Nephron (organoid): ENCODE measurements around the gene CRYBG2.
"Not testable (repeated sequence)": the region's sequence is repeated elsewhere in the genome, so short reads cannot be mapped to it uniquely, and the experiment has no call there.

ENCODE experiments used
- H3K27ac Mint-ChIP-seq, 3 experiments: 2 replicates each; pipeline ENCODE4 v1.8.0; 2020; ENCODE audit warnings: mixed read lengths in 3 of 3, mild to moderate bottlenecking in 2 of 3, moderate library complexity in 1 of 3
- H3K27me3 Mint-ChIP-seq: 2 replicates; pipeline ENCODE4 v1.8.0; 2021; ENCODE audit warnings: low read depth, mild to moderate bottlenecking, moderate library complexity, mixed read lengths
- H3K36me3 Mint-ChIP-seq: 2 replicates; pipeline ENCODE4 v1.8.0; 2020; ENCODE audit warnings: low read depth, mixed read lengths
- H3K4me1 Mint-ChIP-seq: 2 replicates; pipeline ENCODE4 v1.8.0; 2020; ENCODE audit warnings: mixed read lengths
- H3K4me3 Mint-ChIP-seq, 3 experiments: 2 replicates each; pipeline ENCODE4 v1.8.0; 2020; ENCODE audit warnings: mild to moderate bottlenecking in 3 of 3, mixed read lengths in 3 of 3, moderate library complexity in 2 of 3
- H3K9me3 Mint-ChIP-seq: 2 replicates; pipeline ENCODE4 v1.8.0; 2020; ENCODE audit warnings: mixed read lengths
- TF ChIP-seq, protein P1 (sequence below), 3 experiments: fragments of 200-600 bp; sonication (generic); IDR thresholded peaks; one replicate each; pipeline ENCODE4 v1.5.0; 2021; ENCODE audit warnings: antibody characterized with exemption in 3 of 3; ENCODE audit not compliant: unreplicated experiment in 3 of 3

Gene CRYBG2

DNA sequence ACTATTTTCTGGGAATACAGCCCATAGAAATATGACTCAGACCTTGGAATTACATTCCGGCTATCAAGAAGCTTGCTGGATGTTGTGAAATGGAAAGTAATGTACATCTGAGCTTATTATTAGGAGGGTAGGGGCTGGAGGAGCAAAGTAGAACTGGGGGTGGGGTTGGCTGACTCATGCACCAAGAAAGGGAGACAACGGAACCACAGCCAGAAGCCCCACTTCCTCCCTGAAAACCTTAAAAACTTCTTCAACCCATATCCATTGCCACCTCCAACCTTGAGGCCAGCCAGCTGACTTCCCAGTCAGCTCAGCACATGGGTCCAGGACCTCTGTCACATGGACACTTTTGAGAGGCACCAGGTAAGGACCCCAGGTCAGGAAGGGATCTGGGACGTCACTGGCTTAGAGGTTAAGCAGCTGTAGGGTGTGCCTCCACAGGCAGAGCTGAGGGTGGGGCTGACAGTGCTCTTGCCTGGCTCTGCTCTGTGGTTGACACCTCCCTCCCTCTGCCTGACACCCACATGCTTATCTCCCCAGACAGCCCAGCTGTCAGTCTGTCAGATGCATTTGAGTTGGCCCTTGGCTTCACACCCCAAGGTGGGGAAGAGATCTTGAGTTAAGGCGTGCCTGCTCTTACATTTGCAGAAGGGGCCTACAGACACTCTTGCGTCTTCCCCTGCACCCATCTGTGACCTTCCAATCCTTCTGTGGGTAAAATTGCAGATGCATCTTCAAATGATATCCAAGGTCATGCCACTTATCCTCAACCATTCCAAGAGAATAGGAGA is 24.4 kb upstream of the CRYBG2 start:
- peaks cover 7% of the 10 kb centered on the region for H3K4me1 Mint-ChIP-seq
- no peak overlapping the region for H3K27ac Mint-ChIP-seq
- TF ChIP-seq, protein P1, sequence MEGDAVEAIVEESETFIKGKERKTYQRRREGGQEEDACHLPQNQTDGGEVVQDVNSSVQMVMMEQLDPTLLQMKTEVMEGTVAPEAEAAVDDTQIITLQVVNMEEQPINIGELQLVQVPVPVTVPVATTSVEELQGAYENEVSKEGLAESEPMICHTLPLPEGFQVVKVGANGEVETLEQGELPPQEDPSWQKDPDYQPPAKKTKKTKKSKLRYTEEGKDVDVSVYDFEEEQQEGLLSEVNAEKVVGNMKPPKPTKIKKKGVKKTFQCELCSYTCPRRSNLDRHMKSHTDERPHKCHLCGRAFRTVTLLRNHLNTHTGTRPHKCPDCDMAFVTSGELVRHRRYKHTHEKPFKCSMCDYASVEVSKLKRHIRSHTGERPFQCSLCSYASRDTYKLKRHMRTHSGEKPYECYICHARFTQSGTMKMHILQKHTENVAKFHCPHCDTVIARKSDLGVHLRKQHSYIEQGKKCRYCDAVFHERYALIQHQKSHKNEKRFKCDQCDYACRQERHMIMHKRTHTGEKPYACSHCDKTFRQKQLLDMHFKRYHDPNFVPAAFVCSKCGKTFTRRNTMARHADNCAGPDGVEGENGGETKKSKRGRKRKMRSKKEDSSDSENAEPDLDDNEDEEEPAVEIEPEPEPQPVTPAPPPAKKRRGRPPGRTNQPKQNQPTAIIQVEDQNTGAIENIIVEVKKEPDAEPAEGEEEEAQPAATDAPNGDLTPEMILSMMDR (IDR thresholded peaks at IDR 0.05; ENCODE audit: unreplicated experiment in 3 of 3): no peak
- peaks cover 4% of the 10 kb centered on the region for H3K9me3 Mint-ChIP-seq
- H3K36me3 Mint-ChIP-seq: no peaks in the 10 kb centered on the region
- H3K4me3 Mint-ChIP-seq: no peak overlapping the region
- H3K27me3 Mint-ChIP-seq: peaks cover 11% of the 10 kb centered on the region

DNA sequence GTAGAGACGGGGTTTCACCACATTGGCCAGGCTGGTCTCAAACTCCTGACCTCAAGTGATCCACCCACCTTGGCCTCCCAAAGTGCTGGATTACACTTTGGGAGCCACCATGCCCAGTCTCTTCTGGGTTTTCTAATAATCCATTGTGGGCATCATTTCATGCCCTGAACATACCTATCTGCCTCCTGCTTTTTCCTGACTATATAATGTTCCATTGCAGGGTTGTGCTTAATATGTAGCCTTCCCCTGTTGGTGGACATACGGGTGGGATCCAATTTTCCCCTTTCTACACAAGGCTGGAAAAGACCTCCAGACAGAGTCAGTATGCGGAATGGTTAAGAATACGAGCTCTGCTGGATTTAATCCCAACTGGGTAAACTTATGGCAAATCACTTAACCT is 22.1 kb upstream of the CRYBG2 start:
- Mint-ChIP-seq H3K36me3 (no peaks in the 10 kb centered on the region), H3K27ac (no peak overlapping the region), H3K9me3 (peaks cover 4% of the 10 kb centered on the region), H3K27me3 (peaks cover 11% of the 10 kb centered on the region), H3K4me1 (peaks cover 7% of the 10 kb centered on the region), H3K4me3 (no peak overlapping the region)
- TF ChIP-seq, protein P1 (IDR thresholded peaks at IDR 0.05; ENCODE audit: unreplicated experiment in 3 of 3): no peak

GRCh38 chr1:26375081-26375480 is 21.2 kb upstream of the CRYBG2 start:
- Mint-ChIP-seq H3K4me1 (peaks cover 7% of the 10 kb centered on the region), H3K27me3 (peaks cover 11% of the 10 kb centered on the region), H3K36me3 (no peaks in the 10 kb centered on the region), H3K9me3 (peaks cover 4% of the 10 kb centered on the region), H3K4me3 (no peak overlapping the region), H3K27ac (no peak overlapping the region)
- TF ChIP-seq, protein P1 (IDR thresholded peaks at IDR 0.05; ENCODE audit: unreplicated experiment in 3 of 3): no peak

GRCh38 chr1:26374361-26374760 is 20.4 kb upstream of the CRYBG2 start:
- not testable (repeated sequence) for H3K4me3 Mint-ChIP-seq, H3K27ac Mint-ChIP-seq, H3K36me3 Mint-ChIP-seq, H3K9me3 Mint-ChIP-seq, H3K4me1 Mint-ChIP-seq
- H3K27me3 Mint-ChIP-seq: peaks cover 15% of the 10 kb centered on the region

DNA sequence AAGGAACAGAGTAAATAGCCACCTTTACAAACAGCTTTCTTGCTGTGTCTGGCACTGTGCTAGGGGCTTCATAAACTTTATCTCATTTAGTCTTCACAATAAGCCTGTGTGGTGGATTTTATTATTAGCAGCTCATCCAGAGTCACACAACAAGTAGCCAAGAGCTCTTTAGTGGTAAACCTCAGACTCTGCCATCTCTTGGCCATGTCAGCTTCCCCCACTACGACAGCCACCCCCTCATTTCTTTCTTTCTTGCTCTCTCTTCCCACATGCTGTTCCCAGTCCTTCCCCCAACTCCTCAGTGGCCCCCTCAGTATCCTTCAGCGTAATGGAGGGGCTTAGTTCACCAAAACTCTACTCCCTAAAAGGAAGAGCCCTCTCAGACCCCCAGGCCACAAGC is 19.9 kb upstream of the CRYBG2 start:
- H3K27ac Mint-ChIP-seq: no peak overlapping the region
- no peaks in the 10 kb centered on the region for H3K36me3 Mint-ChIP-seq
- peaks cover 15% of the 10 kb centered on the region for H3K27me3 Mint-ChIP-seq
- peaks cover 4% of the 10 kb centered on the region for H3K9me3 Mint-ChIP-seq
- peaks cover 7% of the 10 kb centered on the region for H3K4me1 Mint-ChIP-seq
- TF ChIP-seq, protein P1 (IDR thresholded peaks at IDR 0.05; ENCODE audit: unreplicated experiment in 3 of 3): no peak
- H3K4me3 Mint-ChIP-seq: no peak overlapping the region

GRCh38 chr1:26373281-26373680 is 19.4 kb upstream of the CRYBG2 start:
- Mint-ChIP-seq H3K4me1 (peaks cover 7% of the 10 kb centered on the region), H3K9me3 (peaks cover 4% of the 10 kb centered on the region), H3K27me3 (peaks cover 17% of the 10 kb centered on the region), H3K36me3 (no peaks in the 10 kb centered on the region), H3K4me3 (no peak overlapping the region), H3K27ac (no peak overlapping the region)
- TF ChIP-seq, protein P1 (IDR thresholded peaks at IDR 0.05; ENCODE audit: unreplicated experiment in 3 of 3): no peak

- H3K4me1 Mint-ChIP-seq: not testable (repeated sequence)
- H3K27me3 Mint-ChIP-seq: peaks cover 23% of the 10 kb centered on the region
Measured at GRCh38 chr1:26372611-26373010, 18.7 kb upstream of the CRYBG2 start, which contains the start of gene ZNF683. Gene ZNF683, minus strand, starts transcription at chr1:26372750. Its CDS starts 4,179 bp downstream, at chr1:26368571.

More at GRCh38 chr1:26372611-26373010, 18.7 kb upstream of the CRYBG2 start, which contains the start of gene ZNF683:
- H3K9me3 Mint-ChIP-seq, H3K4me3 Mint-ChIP-seq, H3K36me3 Mint-ChIP-seq, H3K27ac Mint-ChIP-seq: not testable (repeated sequence)
